Body of pancreas (tissue), 4 donors: Measurements from ENCODE around the gene SPNS3. TPM values are rescaled to one million over a fixed set of nuclear protein-coding genes. Genes with fewer than 3 reads are reported as not detected.

ENCODE experiments used
- ATAC-seq: fragments of 150-250 bp; one replicate; pipeline ENCODE4 v1.9.1; 2016
- DNase-seq, 4 donors: peaks; one replicate each; pipeline ENCODE4 v3.0.0-alpha.2; 2019
- H3K27ac ChIP-seq, 4 donors: fragments of 200-600 bp; sonication (generic); 1 replicate in 3 of 4; 2 replicates in 1 of 4; pipeline versions ENCODE4 v1.5.1 to v1.6.1; 2016 to 2019; ENCODE audit warnings: mild to moderate bottlenecking in 1 of 4, mixed read lengths in 1 of 4, moderate library complexity in 1 of 4
- H3K27me3 ChIP-seq, 2 donors: fragments of 200-600 bp; sonication (generic); one replicate each; pipeline ENCODE4 v1.6.0; 2016; ENCODE audit warnings: mild to moderate bottlenecking in 1 of 2
- H3K36me3 ChIP-seq, 2 donors: fragments of 200-600 bp; sonication (generic); replicated peaks in 1 of 2; 2 replicates each; pipeline ENCODE4 v1.5.1; 2016; ENCODE audit warnings: low read depth in 2 of 2; ENCODE audit not compliant: insufficient read depth in 1 of 2
- H3K4me1 ChIP-seq: fragments of 200-600 bp; sonication (generic); one replicate; pipeline ENCODE4 v1.6.0; 2016
- H3K4me3 ChIP-seq, 2 donors: fragments of 200-600 bp; sonication (generic); 1 replicate in 1 of 2; 2 replicates in 1 of 2; pipeline ENCODE4 v1.5.1; 2016 to 2019
- H3K9me3 ChIP-seq, 3 donors: fragments of 200-600 bp; sonication (generic); 1 replicate in 2 of 3; 2 replicates in 1 of 3; pipeline ENCODE4 v1.5.1; 2016
- CTCF ChIP-seq, 7 experiments: fragments of 450-650 bp in 4 of 7; fragments of 200-600 bp in 3 of 7; sonication (generic) in 3 of 7; IDR thresholded peaks; one replicate each; pipeline ENCODE4 v1.5.1; 2016 to 2019; ENCODE audit warnings: antibody characterized with exemption in 7 of 7
- POLR2A ChIP-seq, 3 donors: fragments of 450-650 bp; IDR thresholded peaks; one replicate each; pipeline ENCODE4 v1.6.1; 2016; ENCODE audit warnings: antibody characterized with exemption in 3 of 3, mild to moderate bottlenecking in 2 of 3
- WGBS, 2 donors: methylation state at CpG; one replicate each; pipeline ENCODE4 v1.1.5; 2017; 5-methylcytosine and 5-hydroxymethylcytosine counted together
- intact Hi-C: fragments of 100-400 bp; cut with DNase I; formaldehyde crosslinking; loops from one replicate; pipeline ENCODE4 v1.15.1; 2023
- total RNA-seq, 2 donors: library from RNA; depleted of rRNA; stranded (reverse); fragments of >200 nt; gene quantifications; one replicate each; pipeline ENCODE4 v1.1.0, GENCODE V29; 2016

SPNS3 gene
- total RNA-seq, 2 donors from 2014 or later = not detected

DNA sequence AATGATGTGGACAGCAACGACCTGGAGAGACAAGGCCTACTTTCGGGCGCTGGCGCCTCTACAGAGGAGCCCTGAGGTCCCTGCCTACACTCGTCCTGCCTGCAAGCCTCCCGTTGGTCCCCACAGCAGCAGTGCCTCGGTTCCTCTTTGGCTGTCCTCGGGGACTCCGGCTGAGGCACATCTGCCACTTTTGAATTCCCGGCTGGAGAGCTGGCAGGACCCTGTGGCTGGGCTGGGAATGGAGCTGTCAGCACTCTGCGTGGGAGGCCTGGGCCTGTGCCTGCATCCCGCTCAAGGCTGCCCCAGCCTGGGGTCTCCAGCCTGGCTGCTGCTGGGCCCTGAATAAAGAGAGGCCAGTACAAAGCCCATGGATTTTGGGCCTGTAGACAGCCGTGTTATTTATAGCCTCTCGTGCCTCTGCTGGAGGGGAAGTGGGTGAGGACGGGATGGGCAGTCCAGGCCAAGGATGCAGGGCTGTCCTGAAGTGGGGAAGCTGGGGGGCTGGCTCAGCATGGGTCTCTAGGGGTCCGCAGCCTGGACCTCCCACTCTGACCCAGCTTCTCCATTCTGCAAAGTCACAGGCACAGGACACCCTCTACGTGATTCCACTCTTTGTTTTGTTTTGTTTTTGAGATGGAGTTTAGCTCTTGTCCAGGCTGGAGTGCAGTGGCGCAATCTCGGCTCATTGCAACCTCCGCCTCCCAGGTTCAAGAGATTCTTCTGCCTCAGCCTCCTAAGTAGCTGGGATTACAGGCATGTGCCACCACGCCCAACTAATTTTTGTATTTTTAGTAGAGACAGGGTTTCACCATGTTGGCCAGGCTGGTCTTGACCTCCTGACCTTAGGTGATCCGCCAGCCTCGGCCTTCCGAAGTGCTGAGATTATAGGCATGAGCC, 54.3 kb downstream of the SPNS3 start:
- no peak for ATAC-seq
- H3K27ac ChIP-seq = no peak overlapping the region
- H3K4me3 ChIP-seq = no peak overlapping the region
- DNase-seq = no peak
- intact Hi-C loops = no loop called here
- H3K4me1 ChIP-seq = peaks cover 15% of the 10 kb centered on the region
- no peaks in the 10 kb centered on the region for H3K27me3 ChIP-seq
- no peaks in the 10 kb centered on the region for H3K9me3 ChIP-seq
- no peaks in the 10 kb centered on the region for H3K36me3 ChIP-seq
- TF ChIP-seq CTCF (IDR thresholded peaks at IDR 0.05) (no peak), POLR2A (IDR thresholded peaks at IDR 0.05) (no peak)
- 79 to 89% methylated on average over 17 to 24 of the region's 24 CpGs for WGBS, 2 donors

DNA sequence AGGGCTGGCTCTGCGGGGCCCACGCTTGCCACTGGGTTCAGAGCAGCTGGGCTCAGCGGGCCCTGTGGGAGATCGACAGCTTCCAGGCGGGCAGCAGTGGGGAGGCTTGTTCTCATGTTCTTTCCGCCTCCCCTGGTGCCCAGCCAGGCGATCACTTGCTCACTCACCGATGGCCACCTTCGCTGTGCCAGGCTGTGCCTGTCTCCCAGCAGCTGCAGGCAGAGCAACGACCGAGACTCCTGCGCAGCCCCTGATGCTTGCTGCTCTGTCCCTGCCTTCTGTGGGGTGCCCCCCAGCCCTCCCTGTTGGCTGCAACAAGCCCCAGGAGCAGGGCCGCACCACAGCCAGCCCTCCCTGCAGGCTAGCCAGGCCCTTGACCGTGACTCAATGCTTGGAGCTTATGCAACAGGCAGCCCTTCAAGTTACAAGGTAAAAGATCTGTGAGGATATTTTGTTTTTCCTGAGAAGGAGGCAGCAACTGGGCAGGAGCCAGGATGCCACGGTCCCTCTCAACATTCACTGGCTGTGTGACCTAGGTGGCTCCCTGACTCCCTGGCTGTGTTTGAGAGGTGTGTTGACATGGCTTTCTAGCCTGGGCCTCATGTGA, 55.4 kb downstream of the SPNS3 start:
- Histone ChIP-seq H3K27me3 (no peaks in the 10 kb centered on the region), H3K36me3 (no peaks in the 10 kb centered on the region), H3K27ac (no peak overlapping the region), H3K9me3 (no peaks in the 10 kb centered on the region), H3K4me1 (peaks cover 5% of the 10 kb centered on the region), H3K4me3 (no peak overlapping the region)
- TF ChIP-seq POLR2A (IDR thresholded peaks at IDR 0.05) (no peak), CTCF (IDR thresholded peaks at IDR 0.05) (no peak)
- intact Hi-C loops = no loop called here
- DNase-seq = no peak
- ATAC-seq = no peak
- WGBS, 2 donors = 85 to 88% methylated on average over 5 to 14 of the region's 15 CpGs

DNA sequence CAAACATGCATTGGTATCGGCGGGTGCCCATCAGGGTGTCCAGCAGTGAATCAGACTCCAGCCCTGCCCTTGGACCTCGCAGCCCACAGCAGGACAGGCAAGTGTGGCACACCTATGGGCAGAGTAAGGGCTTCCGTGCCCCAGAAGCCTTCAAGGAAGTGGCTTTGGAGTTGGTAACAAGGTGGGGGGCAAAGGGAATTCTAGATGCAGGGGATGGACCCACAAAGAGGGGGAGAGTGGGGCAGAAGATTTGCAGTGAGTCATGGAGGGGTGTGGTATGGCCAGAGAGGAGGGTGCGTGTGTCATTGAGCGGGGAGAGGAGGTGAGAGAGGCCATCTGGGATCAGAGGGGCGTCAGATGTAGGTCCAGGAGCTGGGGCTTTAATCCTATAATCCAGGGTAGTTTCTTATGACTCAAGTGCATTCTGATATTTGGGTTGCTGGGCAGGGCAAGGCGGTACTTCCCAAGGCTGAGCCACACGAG, 56.4 kb downstream of the SPNS3 start:
- H3K36me3 ChIP-seq = no peaks in the 10 kb centered on the region
- H3K4me3 ChIP-seq = no peak overlapping the region
- intact Hi-C loops = no loop called here
- no peak overlapping the region for H3K27ac ChIP-seq
- no peaks in the 10 kb centered on the region for H3K9me3 ChIP-seq
- no peak for DNase-seq
- no peaks in the 10 kb centered on the region for H3K27me3 ChIP-seq
- no peak for TF ChIP-seq CTCF (IDR thresholded peaks at IDR 0.05)
- TF ChIP-seq POLR2A (IDR thresholded peaks at IDR 0.05) = no peak
- no peaks in the 10 kb centered on the region for H3K4me1 ChIP-seq
- no peak for ATAC-seq
- 82 to 87% methylated on average over 7 to 9 of the region's 9 CpGs for WGBS, 2 donors

DNA sequence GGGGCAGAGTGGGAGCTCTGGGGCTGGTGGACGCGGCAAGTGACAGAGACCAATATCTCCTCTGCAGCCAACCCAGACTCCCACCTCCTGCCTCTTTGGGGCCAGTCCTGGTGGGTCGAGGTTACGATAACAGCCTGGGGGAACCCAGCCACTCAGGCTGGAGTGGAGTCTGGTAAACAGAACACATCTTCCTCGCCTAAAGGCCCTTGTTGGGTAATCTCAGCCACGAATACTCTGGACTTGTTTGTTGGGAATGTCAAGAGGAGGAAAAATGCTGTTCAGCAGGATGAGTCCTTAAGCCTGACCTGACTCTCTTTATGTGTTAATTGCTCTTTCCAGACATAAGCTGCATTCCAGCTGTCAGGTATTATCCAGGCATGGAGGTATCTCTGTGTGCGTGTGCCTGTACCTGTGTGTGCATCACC, 56.9 kb downstream of the SPNS3 start:
- no peaks in the 10 kb centered on the region for H3K36me3 ChIP-seq
- no peak overlapping the region for H3K27ac ChIP-seq
- intact Hi-C loops = no loop called here
- no peaks in the 10 kb centered on the region for H3K4me1 ChIP-seq
- no peak for ATAC-seq
- DNase-seq = no peak
- WGBS, 2 donors = 79 to 93% methylated on average over 3 to 7 of the region's 7 CpGs
- TF ChIP-seq POLR2A (IDR thresholded peaks at IDR 0.05) (no peak), CTCF (IDR thresholded peaks at IDR 0.05) (no peak)
- no peak overlapping the region for H3K4me3 ChIP-seq
- no peaks in the 10 kb centered on the region for H3K27me3 ChIP-seq
- no peaks in the 10 kb centered on the region for H3K9me3 ChIP-seq
